ENCODE data around the gene PLPP3.

The PLPP3 gene

DNA sequence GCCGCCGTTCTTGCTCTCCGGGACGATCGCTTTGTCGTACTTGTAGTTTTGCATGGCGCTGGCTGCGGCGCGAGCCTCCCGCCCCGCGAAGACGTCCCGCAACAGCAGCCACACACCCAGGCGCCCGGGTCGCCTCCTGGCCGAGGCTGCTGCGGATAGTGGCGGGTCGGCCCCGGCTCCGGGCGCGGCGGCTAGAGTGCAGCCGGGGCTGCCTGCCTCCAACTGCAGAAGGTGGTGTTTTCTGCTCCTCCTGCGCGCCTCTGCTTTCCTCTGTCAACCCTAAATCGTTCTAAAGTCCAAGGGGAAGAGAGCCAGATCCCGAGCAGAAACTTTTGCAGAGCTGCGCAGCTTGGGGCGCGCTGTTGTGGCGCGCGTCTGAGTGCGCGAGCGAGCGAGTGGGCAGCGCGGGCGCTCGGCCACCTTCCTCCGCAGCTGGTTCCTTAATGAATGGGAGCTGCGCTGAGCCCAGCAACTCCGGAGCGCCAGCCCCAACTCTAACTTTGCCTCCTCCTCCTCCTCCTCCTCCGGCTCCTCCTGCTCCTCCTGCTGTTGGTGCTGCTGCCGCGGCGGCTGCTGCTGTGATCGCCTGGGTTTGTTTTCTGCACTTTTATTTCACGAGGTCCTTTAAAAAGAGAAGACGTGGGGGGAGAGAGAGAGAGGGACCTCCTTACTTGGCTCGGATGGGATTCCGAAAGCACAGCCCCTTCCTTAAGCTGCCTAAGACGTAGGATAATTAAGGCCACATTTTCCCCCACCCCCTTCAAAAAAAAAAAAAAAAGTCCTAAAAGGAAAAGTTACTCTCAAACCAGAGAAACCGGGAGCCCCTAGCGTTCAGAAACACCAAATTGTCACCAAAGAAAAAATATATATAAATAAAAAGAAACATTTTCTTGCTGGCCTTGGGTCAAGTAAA lies at the start of gene PLPP3 (continued):
- TF ChIP-seq ZNF266 (tag by site-specific recombination; IDR thresholded peaks at IDR 0.05; ENCODE audit: low read depth) = no peak
- TF ChIP-seq, protein P1, sequence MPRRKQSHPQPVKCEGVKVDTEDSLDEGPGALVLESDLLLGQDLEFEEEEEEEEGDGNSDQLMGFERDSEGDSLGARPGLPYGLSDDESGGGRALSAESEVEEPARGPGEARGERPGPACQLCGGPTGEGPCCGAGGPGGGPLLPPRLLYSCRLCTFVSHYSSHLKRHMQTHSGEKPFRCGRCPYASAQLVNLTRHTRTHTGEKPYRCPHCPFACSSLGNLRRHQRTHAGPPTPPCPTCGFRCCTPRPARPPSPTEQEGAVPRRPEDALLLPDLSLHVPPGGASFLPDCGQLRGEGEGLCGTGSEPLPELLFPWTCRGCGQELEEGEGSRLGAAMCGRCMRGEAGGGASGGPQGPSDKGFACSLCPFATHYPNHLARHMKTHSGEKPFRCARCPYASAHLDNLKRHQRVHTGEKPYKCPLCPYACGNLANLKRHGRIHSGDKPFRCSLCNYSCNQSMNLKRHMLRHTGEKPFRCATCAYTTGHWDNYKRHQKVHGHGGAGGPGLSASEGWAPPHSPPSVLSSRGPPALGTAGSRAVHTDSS (tag by site-specific recombination; IDR thresholded peaks at IDR 0.05) = peak; percentile 85
- no peak for TF ChIP-seq ZNF785 (tag by site-specific recombination; IDR thresholded peaks at IDR 0.05)

DNA sequence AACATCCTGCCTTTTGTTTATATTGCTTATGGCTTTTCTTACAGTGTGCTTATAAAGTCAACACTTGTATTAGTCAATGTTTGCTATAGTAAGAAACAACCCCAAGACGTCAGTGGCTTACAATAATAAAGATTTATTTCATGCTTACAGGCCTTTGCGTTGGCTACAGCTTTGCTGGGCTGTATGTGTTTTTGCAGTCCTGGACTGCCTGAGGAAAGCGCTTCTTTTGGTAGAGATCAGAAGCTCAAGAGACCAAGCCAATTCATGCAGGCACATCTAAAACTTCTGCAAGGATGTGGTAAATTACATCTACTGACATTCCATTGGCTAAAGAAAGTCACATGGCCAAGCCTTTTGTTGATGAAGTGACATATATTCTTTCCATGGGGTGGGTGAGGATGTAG lies 48.3 kb upstream of the PLPP3 start:
- Histone ChIP-seq H3K27ac (ENCODE audit: extremely low read depth, low read depth, low read length) (no peak overlapping the region), H3K36me3 (ENCODE audit: control insufficient read depth in 2 of 2, insufficient read depth in 1 of 2, low read length in 2 of 2) (no peaks in the 10 kb centered on the region), H3K9me3 (ENCODE audit: control insufficient read depth, insufficient read depth, low read depth, low read length) (no peaks in the 10 kb centered on the region), H3K4me3 (ENCODE audit: low read depth, low read length) (no peak overlapping the region), H3K4me1 (ENCODE audit: control insufficient read depth, insufficient read depth, low read length) (0 out of 2 replicates have a peak, but pooled peaks cover 2% of the 10 kb centered on the region)
- TF ChIP-seq ZNF701 (tag by site-specific recombination; IDR thresholded peaks at IDR 0.05) (no peak), ZNF335 (tag by site-specific recombination; conservative IDR thresholded peaks at IDR 0.05) (peak; percentile 56), ZNF629 (tag by site-specific recombination; IDR thresholded peaks at IDR 0.05) (peak; percentile 52; the same call in 1 of the 2 replicates), ZNF146 (tag by site-specific recombination; IDR thresholded peaks at IDR 0.05) (peak; percentile 54; the same call in 1 of the 2 replicates), ZNF366 (tag by site-specific recombination; conservative IDR thresholded peaks at IDR 0.05) (no peak), ZFP41 (tag by site-specific recombination; IDR thresholded peaks at IDR 0.05; ENCODE audit: borderline replicate concordance) (no peak), SP2 (tag by site-specific recombination; IDR thresholded peaks at IDR 0.05) (no peak), ZNF600 (tag by site-specific recombination; IDR thresholded peaks at IDR 0.05) (no peak), SETDB1 (IDR thresholded peaks at IDR 0.05; ENCODE audit: insufficient read length, low read length) (peak; percentile 43), TRIM28 (IDR thresholded peaks at IDR 0.05; ENCODE audit: borderline replicate concordance, low read length) (peak; percentile 65), BCL11B (tag by site-specific recombination; IDR thresholded peaks at IDR 0.05; ENCODE audit: low read depth) (no peak)
- TF ChIP-seq, protein P2, sequence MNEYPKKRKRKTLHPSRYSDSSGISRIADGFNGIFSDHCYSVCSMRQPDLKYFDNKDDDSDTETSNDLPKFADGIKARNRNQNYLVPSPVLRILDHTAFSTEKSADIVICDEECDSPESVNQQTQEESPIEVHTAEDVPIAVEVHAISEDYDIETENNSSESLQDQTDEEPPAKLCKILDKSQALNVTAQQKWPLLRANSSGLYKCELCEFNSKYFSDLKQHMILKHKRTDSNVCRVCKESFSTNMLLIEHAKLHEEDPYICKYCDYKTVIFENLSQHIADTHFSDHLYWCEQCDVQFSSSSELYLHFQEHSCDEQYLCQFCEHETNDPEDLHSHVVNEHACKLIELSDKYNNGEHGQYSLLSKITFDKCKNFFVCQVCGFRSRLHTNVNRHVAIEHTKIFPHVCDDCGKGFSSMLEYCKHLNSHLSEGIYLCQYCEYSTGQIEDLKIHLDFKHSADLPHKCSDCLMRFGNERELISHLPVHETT (tag by site-specific recombination; IDR thresholded peaks at IDR 0.05) = no peak
- TF ChIP-seq, protein P3, sequence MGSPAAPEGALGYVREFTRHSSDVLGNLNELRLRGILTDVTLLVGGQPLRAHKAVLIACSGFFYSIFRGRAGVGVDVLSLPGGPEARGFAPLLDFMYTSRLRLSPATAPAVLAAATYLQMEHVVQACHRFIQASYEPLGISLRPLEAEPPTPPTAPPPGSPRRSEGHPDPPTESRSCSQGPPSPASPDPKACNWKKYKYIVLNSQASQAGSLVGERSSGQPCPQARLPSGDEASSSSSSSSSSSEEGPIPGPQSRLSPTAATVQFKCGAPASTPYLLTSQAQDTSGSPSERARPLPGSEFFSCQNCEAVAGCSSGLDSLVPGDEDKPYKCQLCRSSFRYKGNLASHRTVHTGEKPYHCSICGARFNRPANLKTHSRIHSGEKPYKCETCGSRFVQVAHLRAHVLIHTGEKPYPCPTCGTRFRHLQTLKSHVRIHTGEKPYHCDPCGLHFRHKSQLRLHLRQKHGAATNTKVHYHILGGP (tag by site-specific recombination; IDR thresholded peaks at IDR 0.05) = 0 out of 2 replicates have a peak, but pooled peaks have one; percentile 25
- POLR2A ChIA-PET = interaction anchor here (0.7 kb wide), 1 partner anchor 17 kb away, joined by 3 read pairs; no protein-coding TSS in a partner anchor
- CTCF ChIA-PET = interaction anchor here (0.7 kb wide), 2 partner anchors 229 to 1605 kb away, joined by 3 to 5 read pairs; no protein-coding TSS in a partner anchor

DNA sequence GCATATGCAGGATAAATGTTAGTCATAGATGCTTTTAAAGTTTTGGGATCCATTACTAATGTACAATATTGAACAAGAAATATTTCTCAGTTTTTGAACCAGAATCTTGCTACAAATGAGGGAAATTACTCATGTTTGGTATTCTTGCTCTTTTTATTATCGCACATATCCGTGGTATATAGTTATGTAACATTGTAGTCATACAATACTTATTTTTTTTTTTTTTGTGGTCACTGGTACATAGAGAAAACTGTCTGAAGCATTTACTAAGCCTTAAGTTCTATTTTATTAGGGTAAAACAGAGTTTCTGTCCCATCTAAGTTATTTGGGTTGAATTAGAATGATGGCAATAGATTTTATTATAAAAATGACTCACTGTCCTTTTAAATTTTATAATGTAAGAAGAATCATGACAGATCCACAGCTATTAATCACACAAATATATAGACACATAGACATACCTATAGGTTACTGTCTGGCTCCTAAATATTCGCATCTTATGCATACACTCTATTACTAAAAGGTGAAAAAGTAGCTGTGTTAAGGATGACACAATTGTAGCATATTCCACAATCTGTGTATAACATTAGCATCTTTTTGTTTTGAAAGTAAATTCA lies 47.8 kb upstream of the PLPP3 start:
- Histone ChIP-seq H3K4me1 (ENCODE audit: control insufficient read depth, insufficient read depth, low read length) (0 out of 2 replicates have a peak, but pooled peaks cover 2% of the 10 kb centered on the region), H3K36me3 (ENCODE audit: control insufficient read depth in 2 of 2, insufficient read depth in 1 of 2, low read length in 2 of 2) (no peaks in the 10 kb centered on the region), H3K4me3 (ENCODE audit: low read depth, low read length) (no peak overlapping the region), H3K9me3 (ENCODE audit: control insufficient read depth, insufficient read depth, low read depth, low read length) (no peaks in the 10 kb centered on the region), H3K27ac (ENCODE audit: extremely low read depth, low read depth, low read length) (no peak overlapping the region)
- ChIA-PET POLR2A (no interaction called here), CTCF (interaction anchor here (0.7 to 0.9 kb wide), 3 partner anchors 19 to 1604 kb away, joined by 3 to 5 read pairs (median 3); no protein-coding TSS in a partner anchor)
- TF ChIP-seq, protein P4, sequence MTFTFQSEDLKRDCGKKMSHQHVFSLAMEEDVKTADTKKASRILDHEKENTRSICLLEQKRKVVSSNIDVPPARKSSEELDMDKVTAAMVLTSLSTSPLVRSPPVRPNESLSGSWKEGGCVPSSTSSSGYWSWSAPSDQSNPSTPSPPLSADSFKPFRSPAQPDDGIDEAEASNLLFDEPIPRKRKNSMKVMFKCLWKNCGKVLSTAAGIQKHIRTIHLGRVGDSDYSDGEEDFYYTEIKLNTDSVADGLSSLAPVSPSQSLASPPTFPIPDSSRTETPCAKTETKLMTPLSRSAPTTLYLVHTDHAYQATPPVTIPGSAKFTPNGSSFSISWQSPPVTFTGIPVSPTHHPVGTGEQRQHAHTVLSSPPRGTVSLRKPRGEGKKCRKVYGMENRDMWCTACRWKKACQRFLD (tag by site-specific recombination; IDR thresholded peaks at IDR 0.05) = no peak
- no peak for TF ChIP-seq ZNF830 (tag by site-specific recombination; IDR thresholded peaks at IDR 0.05; ENCODE audit: low read depth)
- no peak for TF ChIP-seq ZNF37A (tag by site-specific recombination; IDR thresholded peaks at IDR 0.05)
- TF ChIP-seq, protein P5, sequence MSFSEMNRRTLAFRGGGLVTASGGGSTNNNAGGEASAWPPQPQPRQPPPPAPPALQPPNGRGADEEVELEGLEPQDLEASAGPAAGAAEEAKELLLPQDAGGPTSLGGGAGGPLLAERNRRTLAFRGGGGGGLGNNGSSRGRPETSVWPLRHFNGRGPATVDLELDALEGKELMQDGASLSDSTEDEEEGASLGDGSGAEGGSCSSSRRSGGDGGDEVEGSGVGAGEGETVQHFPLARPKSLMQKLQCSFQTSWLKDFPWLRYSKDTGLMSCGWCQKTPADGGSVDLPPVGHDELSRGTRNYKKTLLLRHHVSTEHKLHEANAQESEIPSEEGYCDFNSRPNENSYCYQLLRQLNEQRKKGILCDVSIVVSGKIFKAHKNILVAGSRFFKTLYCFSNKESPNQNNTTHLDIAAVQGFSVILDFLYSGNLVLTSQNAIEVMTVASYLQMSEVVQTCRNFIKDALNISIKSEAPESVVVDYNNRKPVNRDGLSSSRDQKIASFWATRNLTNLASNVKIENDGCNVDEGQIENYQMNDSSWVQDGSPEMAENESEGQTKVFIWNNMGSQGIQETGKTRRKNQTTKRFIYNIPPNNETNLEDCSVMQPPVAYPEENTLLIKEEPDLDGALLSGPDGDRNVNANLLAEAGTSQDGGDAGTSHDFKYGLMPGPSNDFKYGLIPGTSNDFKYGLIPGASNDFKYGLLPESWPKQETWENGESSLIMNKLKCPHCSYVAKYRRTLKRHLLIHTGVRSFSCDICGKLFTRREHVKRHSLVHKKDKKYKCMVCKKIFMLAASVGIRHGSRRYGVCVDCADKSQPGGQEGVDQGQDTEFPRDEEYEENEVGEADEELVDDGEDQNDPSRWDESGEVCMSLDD (tag by site-specific recombination; IDR thresholded peaks at IDR 0.05) = no peak
- TF ChIP-seq, protein P6, sequence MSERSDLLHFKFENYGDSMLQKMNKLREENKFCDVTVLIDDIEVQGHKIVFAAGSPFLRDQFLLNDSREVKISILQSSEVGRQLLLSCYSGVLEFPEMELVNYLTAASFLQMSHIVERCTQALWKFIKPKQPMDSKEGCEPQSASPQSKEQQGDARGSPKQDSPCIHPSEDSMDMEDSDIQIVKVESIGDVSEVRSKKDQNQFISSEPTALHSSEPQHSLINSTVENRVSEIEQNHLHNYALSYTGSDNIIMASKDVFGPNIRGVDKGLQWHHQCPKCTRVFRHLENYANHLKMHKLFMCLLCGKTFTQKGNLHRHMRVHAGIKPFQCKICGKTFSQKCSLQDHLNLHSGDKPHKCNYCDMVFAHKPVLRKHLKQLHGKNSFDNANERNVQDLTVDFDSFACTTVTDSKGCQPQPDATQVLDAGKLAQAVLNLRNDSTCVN (tag by site-specific recombination; optimal IDR thresholded peaks at IDR 0.05) = no peak
- no peak for TF ChIP-seq ZNF501 (tag by site-specific recombination; IDR thresholded peaks at IDR 0.05)

All from HEK293 (cell line).